ENCODE measurements around the gene PBOV1.

DNA sequence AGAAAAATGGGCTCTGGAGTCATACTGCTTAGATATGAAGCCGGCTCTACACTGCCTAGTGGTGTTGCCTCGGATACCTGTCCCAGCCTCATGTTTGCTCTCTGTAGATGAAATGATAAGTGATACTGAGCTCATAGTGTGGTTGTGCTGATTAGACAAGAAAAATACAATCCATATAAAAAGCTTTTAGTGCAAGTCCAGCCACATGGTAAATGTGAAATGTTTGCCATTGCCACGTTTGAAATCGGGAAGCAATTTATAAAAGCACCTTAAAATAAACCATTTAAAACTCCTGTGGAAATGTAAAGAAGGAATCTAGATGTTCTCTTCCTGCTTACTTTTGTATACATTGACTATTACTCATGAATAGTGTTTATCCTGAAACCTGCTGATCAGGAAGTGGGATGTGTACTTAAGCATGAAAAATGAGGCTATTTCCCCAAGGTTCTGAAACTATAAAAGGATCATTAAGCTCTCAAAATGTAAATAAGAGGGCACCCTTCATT is 13.1 kb upstream of the PBOV1 start:
- TF ChIP-seq RAD21 (IDR thresholded peaks at IDR 0.05; ENCODE audit: low read depth) (no peak), TAF1 (IDR thresholded peaks at IDR 0.05; ENCODE audit: low read depth) (no peak)

Data from Ishikawa (cell line).